HG03280 (cell line): Measurements from ENCODE around the gene HIBCH.
"Not testable (repeated sequence)": the region's sequence is repeated elsewhere in the genome, so short reads cannot be mapped to it uniquely, and the experiment has no call there.

Experiments
- ATAC-seq: cut with Tn5 transposase; IDR thresholded peaks from one replicate; pipeline ENCODE4 v1.9.1; 2021; ENCODE audit warnings: mild to moderate bottlenecking, moderate library complexity; ENCODE audit not compliant: unreplicated experiment

Gene HIBCH

DNA sequence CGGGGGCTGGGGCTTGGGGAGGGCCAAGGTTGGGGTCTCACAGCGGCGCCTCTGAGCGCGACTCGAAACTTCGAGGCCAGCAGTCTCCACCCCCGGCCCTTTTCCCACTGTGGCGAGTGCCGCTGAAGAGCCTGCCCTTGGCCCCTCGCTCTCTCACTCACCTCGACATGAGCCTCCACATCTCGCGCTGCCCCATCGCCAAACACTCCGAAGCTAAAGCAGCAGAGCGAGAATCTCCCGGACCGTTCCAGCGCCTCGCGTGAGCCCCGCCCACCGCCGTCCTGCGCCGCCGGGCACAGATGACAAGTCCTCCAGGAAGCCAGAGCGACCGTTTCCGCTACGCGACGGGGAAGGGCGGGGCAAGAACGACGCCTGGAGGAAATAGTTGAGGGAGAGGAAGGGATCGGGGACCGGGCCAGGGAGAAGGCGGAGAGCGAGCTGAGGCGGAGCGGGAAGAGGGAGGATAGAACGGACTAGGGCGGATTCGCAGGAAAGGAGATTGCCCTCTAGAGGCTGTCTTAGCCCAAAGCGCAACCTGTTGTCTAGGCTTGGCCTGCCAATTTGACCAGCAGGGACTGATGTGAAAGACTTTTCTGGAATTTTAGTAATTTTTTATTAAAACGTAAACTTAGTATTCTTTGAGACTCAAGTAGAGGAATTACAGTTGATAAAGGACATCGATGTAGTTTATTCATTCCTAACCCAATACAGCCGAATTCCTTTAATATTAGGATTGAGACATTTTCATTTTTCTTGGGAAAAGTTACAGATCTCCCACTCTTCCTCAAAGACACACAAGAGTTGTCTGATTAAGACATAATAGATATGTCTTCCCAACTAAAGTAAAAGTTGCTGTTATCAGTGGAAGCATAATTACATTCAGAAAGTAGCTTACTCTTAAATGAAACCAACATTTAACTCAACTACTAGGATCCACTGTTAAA lies at the start of gene HIBCH:
Gene HIBCH (minus strand): TSS at position 272 of the 944 bp plus-strand sequence. CDS start 76 bp downstream, at position 196.
- ATAC-seq, result peak; percentile 91

DNA sequence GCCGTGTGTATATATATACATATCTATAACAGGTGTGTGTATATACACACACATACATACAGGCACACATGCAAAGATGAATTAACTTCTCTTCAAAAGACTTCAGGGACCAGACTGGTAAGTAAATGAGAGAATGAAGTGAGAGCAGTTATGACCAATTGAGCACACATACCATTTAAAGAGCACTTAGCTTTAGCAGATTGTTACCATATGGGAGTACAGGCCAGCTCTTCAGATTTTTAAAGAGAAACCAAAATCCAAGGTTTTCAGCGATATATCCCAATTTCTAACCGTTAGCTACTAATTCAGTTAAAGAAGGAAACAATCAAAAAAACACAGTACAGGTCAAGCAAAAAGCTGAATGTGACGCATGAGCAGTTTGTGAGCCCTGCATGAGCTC lies 47.5 kb upstream of the HIBCH start:
- no peak for ATAC-seq

GRCh38 chr2:190366248-190366753 lies 46.7 kb upstream of the HIBCH start:
- no peak for ATAC-seq

- no peak for ATAC-seq
Observed at GRCh38 chr2:190365499-190366204, 46.0 kb upstream of the HIBCH start.

DNA sequence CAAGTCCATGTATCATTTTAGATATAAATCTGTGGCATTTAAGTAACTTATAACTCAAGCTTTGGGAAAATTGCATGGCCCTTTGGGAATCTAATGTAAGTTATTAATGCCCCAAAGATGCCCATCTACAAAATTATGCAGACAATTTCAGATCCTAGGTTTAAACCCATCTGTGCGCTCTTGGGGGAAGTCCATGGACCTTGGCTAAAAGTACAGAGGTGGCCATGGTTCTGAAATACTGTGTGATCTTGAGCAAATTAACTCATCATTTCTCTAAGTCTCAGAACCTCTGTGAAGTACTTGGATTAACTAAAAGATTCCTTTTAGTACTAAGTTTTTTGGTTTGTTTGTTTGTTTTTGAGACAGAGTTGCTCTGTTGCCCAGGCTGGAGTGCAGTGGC lies 43.3 kb upstream of the HIBCH start:
- ATAC-seq, result no peak

GRCh38 chr2:190361572-190361971 lies 41.9 kb upstream of the HIBCH start:
- no peak for ATAC-seq

- ATAC-seq, result no peak
Observed at GRCh38 chr2:190360965-190361364, 41.3 kb upstream of the HIBCH start.

- no peak for ATAC-seq
Observed at GRCh38 chr2:190360561-190360960, 40.9 kb upstream of the HIBCH start.

GRCh38 chr2:190358655-190359448 lies 39.2 kb upstream of the HIBCH start:
- not testable (repeated sequence) for ATAC-seq

GRCh38 chr2:190357600-190357999 lies 38.0 kb upstream of the HIBCH start:
- no peak for ATAC-seq

GRCh38 chr2:190355968-190356644 lies 36.5 kb upstream of the HIBCH start:
- ATAC-seq, result no peak

DNA sequence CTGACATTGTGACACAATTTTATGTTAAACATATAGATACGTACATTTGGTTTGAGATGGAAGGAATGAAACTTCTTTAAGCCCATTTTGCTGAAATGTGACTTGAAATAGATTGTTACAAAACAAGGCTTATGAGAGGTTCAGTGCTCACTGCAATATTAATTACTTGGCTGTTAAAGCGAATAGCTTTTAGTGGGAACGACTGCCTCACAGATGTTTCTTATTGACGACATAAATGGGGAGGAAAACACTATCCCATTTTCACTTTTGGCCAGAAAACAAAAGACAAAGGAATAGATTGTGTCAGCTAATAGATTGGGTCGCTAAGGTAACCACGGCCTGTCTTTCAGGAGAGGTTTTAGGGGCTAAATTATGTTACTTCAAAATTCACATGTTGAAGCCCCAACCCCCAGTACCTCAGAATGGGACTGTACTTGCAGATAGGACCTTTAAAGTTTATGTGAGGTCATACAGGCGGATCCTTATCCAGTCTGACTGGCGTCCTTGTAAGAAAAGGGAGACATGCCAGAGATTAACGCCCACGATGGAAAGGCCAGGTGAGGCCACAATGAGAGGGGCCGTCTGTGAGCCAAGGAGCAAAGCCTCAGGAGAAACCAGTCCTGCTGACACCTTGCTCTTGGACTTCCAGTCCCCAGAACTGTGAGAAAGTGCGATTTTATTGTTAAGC lies 34.5 kb upstream of the HIBCH start:
- ATAC-seq, result no peak

GRCh38 chr2:190353537-190353899 lies 33.9 kb upstream of the HIBCH start:
- ATAC-seq, result no peak

- no peak for ATAC-seq
Observed at GRCh38 chr2:190352668-190353536, 33.3 kb upstream of the HIBCH start.

GRCh38 chr2:190351955-190352354 lies 32.3 kb upstream of the HIBCH start:
- no peak for ATAC-seq

- no peak for ATAC-seq
Observed at GRCh38 chr2:190350371-190350770, 30.7 kb upstream of the HIBCH start.

GRCh38 chr2:190344276-190344827 lies 24.7 kb upstream of the HIBCH start:
- peak; percentile 70 for ATAC-seq

DNA sequence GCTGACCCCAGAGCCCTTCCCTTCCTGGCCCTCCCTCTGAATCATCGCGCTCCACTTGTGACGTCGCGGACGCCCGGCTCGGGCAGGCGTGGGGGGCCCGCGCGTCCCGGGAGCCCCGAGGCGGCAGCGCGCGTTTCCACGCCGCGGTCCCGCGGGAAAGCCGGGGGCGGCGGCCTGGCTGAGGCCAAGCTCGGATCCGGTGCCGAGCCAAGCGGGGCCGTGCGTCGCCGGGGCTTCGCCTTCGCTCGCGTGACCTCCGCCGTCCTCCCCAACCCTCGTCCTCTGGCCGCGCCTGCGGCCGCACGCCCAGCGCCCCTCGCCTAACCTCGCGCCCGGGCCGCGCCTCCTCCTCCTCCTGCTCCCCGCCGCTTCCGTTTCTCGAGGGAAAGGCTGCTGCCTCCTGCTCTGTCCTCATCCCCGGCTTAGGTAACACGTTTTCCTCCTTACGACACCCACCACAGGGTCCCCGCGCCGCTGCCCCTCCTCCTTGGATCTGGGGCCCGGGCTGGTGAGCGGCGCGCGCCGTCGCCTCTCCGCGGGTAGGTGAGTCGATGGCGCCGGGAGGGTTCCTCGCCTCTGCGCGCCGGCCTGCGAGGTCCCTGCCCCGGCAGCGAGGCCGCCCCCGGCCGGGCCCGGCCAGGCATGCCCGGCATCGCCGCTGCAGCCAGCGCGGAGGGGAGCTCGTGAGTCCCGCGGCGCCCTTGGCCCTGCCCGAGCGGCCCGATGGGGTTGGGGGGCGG lies 24.1 kb upstream of the HIBCH start, which contains the start of gene INPP1:
Gene INPP1 (plus strand): TSS at position 54 of the 740 bp plus-strand sequence. CDS start 16,514 bp downstream, outside the sequence.
- ATAC-seq, result peak; percentile 62
